ACC112 (cell line): ENCODE results near the gene ABL2.
"Not testable (repeated sequence)": the region's sequence is repeated elsewhere in the genome, so short reads cannot be mapped to it uniquely, and the experiment has no call there.

ENCODE experiments used
- H2AFZ ChIP-seq: fragments of 200-600 bp; sonication (generic); one replicate; pipeline ENCODE4 v1.6.0; 2017; ENCODE audit warnings: antibody characterized with exemption, low read length; ENCODE audit not compliant: unreplicated experiment
- H3K27ac ChIP-seq: fragments of 200-600 bp; sonication (generic); 2 replicates; pipeline ENCODE4 v1.5.1; 2014; ENCODE audit warnings: low read depth, mild to moderate bottlenecking, antibody characterized with exemption, low read length, moderate library complexity
- H3K27me3 ChIP-seq: fragments of 200-600 bp; sonication (generic); 2 replicates; pipeline ENCODE4 v1.6.1; 2014; ENCODE audit warnings: mild to moderate bottlenecking, antibody characterized with exemption, low read length, moderate library complexity, mixed read lengths; ENCODE audit not compliant: insufficient read depth
- H3K36me3 ChIP-seq: fragments of 200-600 bp; sonication (generic); 2 replicates; pipeline ENCODE4 v1.6.1; 2016; ENCODE audit warnings: mild to moderate bottlenecking, antibody characterized with exemption, low read length, moderate library complexity, mixed read lengths; ENCODE audit not compliant: insufficient read depth
- H3K4me1 ChIP-seq: fragments of 200-600 bp; sonication (generic); one replicate; pipeline ENCODE4 v1.6.1; 2016; ENCODE audit warnings: low read length, mixed read lengths; ENCODE audit not compliant: insufficient read depth, unreplicated experiment, control insufficient read depth
- H3K4me3 ChIP-seq: fragments of 200-600 bp; sonication (generic); 2 replicates; pipeline ENCODE4 v1.5.1; 2014; ENCODE audit warnings: mild to moderate bottlenecking, low read depth, low read length
- H3K79me2 ChIP-seq: fragments of 200-600 bp; sonication (generic); one replicate; pipeline ENCODE4 v1.6.0; 2016; ENCODE audit warnings: low read length; ENCODE audit not compliant: control insufficient read depth, unreplicated experiment, insufficient read depth

ABL2 gene

DNA sequence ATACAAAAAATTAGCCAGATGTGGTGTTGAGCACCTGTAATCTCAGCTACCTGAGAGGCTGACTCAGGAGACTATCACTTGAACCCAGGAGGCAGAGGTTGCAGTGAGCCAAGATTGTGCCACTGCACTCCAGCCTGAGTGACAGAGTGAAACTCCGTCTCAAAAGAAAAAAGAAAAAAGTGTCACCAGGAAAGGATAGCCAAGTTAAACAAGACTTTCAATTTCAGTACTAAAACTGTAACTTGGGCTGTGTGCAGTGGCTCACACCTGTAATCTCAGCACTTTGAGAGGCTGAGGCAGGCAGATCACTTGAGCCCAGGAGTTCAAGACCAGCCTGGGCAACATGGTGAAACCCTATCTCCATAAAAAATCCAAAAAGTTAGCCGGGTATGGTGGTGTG lies 15.9 kb upstream of the ABL2 start:
- not testable (repeated sequence) for H3K27ac ChIP-seq, H3K27me3 ChIP-seq, H3K4me3 ChIP-seq, H3K79me2 ChIP-seq, H3K36me3 ChIP-seq, H3K4me1 ChIP-seq, H2AFZ ChIP-seq

- Histone ChIP-seq H2AFZ (no peak overlapping the region), H3K79me2 (no peaks in the 10 kb centered on the region), H3K27ac (no peak overlapping the region), H3K27me3 (no peaks in the 10 kb centered on the region), H3K36me3 (no peaks in the 10 kb centered on the region), H3K4me1 (no peaks in the 10 kb centered on the region), H3K4me3 (no peak overlapping the region)
These were observed 12.1 kb upstream of the ABL2 start for GRCh38 chr1:179241530-179242097.

DNA sequence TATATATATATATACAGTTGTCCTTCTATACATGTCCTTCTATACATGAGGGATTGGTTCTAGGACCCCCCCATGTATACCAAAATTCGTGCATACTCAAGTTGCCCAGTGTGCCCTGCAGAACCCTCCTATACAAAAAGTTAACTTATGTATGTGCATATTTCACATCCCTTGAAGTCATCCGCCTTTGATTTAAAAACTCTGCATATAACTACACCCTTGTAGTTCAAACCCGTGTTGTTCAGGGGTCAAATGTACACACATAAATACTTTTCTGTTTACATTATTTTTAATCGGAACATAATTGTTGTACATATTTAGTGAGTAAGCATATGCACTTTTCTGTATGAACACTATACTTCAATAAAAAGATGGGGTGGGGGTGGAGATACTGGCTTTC lies 7.7 kb upstream of the ABL2 start:
- Histone ChIP-seq H3K79me2 (no peaks in the 10 kb centered on the region), H3K27me3 (no peaks in the 10 kb centered on the region), H3K4me1 (peaks cover 20% of the 10 kb centered on the region), H3K36me3 (no peaks in the 10 kb centered on the region), H3K4me3 (no peak overlapping the region), H3K27ac (no peak overlapping the region), H2AFZ (no peak overlapping the region)

- Histone ChIP-seq H3K27ac (peak overlapping the region; percentile 60), H3K4me3 (no peak overlapping the region), H3K4me1 (peaks cover 34% of the 10 kb centered on the region), H2AFZ (no peak overlapping the region), H3K27me3 (no peaks in the 10 kb centered on the region), H3K36me3 (no peaks in the 10 kb centered on the region), H3K79me2 (peaks cover under 1% of the 10 kb centered on the region)
These were observed 5.4 kb upstream of the ABL2 start for GRCh38 chr1:179234863-179235262.

DNA sequence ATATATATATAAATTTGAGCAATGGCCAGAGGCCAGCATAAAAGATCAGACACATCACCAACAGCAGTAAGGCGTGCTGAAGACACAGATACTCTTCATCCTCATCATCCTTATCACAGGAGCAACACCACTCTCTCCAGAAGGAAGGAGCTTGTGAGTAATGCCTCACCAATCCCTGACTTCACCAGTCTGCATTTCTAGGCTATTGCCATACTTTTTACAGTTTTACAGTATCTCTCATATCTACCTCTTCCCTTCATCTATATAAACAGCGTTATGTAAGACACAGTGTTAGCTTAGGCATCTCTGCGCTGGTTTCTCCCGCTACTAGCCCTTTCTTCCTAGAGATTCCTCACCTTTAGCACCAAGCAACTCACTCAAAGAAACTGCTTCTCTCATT lies 2.4 kb upstream of the ABL2 start:
- peaks cover 23% of the 10 kb centered on the region for H3K79me2 ChIP-seq
- peak overlapping the region; percentile 21 for H3K27ac ChIP-seq
- peak overlapping the region; percentile 44 for H2AFZ ChIP-seq
- peaks cover 34% of the 10 kb centered on the region for H3K4me1 ChIP-seq
- H3K36me3 ChIP-seq, result no peaks in the 10 kb centered on the region
- H3K4me3 ChIP-seq, result no peak overlapping the region
- no peaks in the 10 kb centered on the region for H3K27me3 ChIP-seq

DNA sequence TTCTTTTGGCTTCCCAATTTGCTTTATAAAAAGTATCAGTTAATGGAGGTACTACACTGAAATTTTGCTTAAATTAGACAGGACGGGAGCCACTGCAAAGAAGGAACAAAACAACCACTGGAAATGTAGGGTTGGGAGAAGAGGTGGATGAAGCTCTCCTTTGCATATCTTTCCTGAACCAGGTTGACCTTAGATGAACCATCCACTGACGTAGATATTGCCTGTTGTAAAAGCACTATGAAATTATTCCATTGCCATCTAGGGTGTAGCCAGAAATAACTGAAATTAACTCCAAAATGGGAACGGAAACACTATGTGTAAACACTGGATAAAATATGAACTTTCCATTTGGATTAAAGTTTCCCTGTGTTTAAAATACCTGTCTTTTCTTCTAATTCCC lies 1.2 kb upstream of the ABL2 start:
- no peak overlapping the region for H2AFZ ChIP-seq
- H3K36me3 ChIP-seq, result no peaks in the 10 kb centered on the region
- H3K27ac ChIP-seq, result peak overlapping the region; percentile 77
- peaks cover 32% of the 10 kb centered on the region for H3K79me2 ChIP-seq
- H3K4me1 ChIP-seq, result peaks cover 34% of the 10 kb centered on the region
- peak overlapping the region; percentile 91 for H3K4me3 ChIP-seq
- no peaks in the 10 kb centered on the region for H3K27me3 ChIP-seq

- no peaks in the 10 kb centered on the region for H3K36me3 ChIP-seq
- H3K4me3 ChIP-seq, result peak overlapping the region; percentile 91
- peak overlapping the region; percentile 100 for H2AFZ ChIP-seq
- peak overlapping the region; percentile 77 for H3K27ac ChIP-seq
- H3K79me2 ChIP-seq, result peaks cover 36% of the 10 kb centered on the region
- peaks cover 33% of the 10 kb centered on the region for H3K4me1 ChIP-seq
- no peaks in the 10 kb centered on the region for H3K27me3 ChIP-seq
These were observed 774 bp upstream of the ABL2 start for GRCh38 chr1:179230251-179230650.

DNA sequence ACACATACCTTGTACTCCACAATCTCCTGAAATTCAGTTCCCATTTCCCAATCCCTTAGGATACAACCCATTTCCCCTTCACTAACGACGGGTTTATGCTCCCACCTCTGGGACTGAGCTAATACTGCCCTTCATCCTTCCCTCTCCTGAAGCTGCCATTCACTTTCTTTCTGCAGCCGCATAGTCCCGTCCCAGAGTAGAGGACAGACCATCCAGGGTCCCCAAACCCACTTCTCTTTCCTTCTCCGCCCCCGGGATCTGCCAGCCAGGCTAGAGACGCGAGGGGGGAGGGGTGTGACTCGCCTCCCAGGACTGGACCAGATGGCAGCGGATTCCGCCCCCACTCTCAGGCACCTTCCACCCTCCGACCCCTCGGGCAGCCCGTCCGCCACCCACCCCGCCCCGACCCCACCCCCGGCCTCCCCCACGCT lies 679 bp downstream of the ABL2 start:
- H3K4me3 ChIP-seq, result peak overlapping the region; percentile 91
- H2AFZ ChIP-seq, result peak overlapping the region; percentile 87
- H3K79me2 ChIP-seq, result peaks cover 47% of the 10 kb centered on the region
- H3K27me3 ChIP-seq, result no peaks in the 10 kb centered on the region
- H3K27ac ChIP-seq, result peak overlapping the region; percentile 7; the same call in 1 of the 2 replicates
- H3K4me1 ChIP-seq, result peaks cover 20% of the 10 kb centered on the region
- H3K36me3 ChIP-seq, result no peaks in the 10 kb centered on the region

DNA sequence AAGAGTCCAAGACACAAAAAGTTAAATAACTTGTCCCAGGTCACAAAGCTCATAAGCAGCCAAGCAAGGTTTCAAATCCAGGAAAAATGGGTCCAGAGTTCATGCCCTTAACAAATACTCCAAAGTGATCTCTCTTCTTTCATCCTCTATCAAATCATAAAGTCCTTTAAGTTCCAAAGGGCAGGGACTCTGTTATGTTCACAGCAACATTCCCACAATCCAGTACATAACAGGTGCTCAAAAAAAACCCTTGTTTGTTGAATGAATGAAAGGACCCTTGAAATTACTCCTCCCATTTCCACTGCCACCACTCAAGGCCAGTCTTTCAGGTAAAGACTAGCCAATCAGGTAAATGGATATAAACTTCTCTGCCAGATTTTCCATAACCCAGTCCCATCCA lies 2.7 kb downstream of the ABL2 start:
- H3K36me3 ChIP-seq, result peaks cover 3% of the 10 kb centered on the region; the same call in 1 of the 2 replicates
- no peak overlapping the region for H3K4me3 ChIP-seq
- H3K27me3 ChIP-seq, result no peaks in the 10 kb centered on the region
- H3K79me2 ChIP-seq, result peaks cover 52% of the 10 kb centered on the region
- no peak overlapping the region for H2AFZ ChIP-seq
- H3K4me1 ChIP-seq, result peaks cover 11% of the 10 kb centered on the region
- H3K27ac ChIP-seq, result no peak overlapping the region

- not testable (repeated sequence) for H3K36me3 ChIP-seq, H3K4me3 ChIP-seq
- peaks cover 59% of the 10 kb centered on the region for H3K79me2 ChIP-seq
These were observed 5.0 kb downstream of the ABL2 start for GRCh38 chr1:179224466-179224865.

GRCh38 chr1:179221121-179221520 lies 8.4 kb downstream of the ABL2 start:
- H3K27me3 ChIP-seq, H2AFZ ChIP-seq, H3K4me1 ChIP-seq, H3K27ac ChIP-seq, H3K4me3 ChIP-seq: not testable (repeated sequence)
- Histone ChIP-seq H3K79me2 (peaks cover 37% of the 10 kb centered on the region), H3K36me3 (peaks cover 15% of the 10 kb centered on the region; the same call in 1 of the 2 replicates)

More at GRCh38 chr1:179224466-179224865, 5.0 kb downstream of the ABL2 start:
- H2AFZ ChIP-seq, H3K4me1 ChIP-seq, H3K27me3 ChIP-seq, H3K27ac ChIP-seq: not testable (repeated sequence)
